Left lung (tissue), 10 donors: ENCODE data around the gene AKR1A1. TPM values are rescaled to one million over a fixed set of nuclear protein-coding genes. Genes with fewer than 3 reads are reported as not detected.

Experiments
- ATAC-seq: fragments of 200-7000 bp; cut with Tn5 transposase; one replicate; pipeline ENCODE4 v1.9.1; 2020; ENCODE audit warnings: moderate library complexity
- DNase-seq, 4 donors: peaks; one replicate each; pipeline ENCODE4 v3.0.0-alpha.2; 2013 to 2020
- H3K27ac ChIP-seq, 2 donors: fragments of 200-600 bp; sonication (generic) in 1 of 2; one replicate each; pipeline versions ENCODE4 v1.5.0 to v1.8.0; 2020 to 2021
- H3K27me3 ChIP-seq, 2 donors: fragments of 200-600 bp; sonication (generic) in 1 of 2; one replicate each; pipeline versions ENCODE4 v1.5.0 to v1.8.0; 2020 to 2021
- H3K36me3 ChIP-seq, 2 donors: fragments of 200-600 bp; sonication (generic) in 1 of 2; one replicate each; pipeline versions ENCODE4 v1.5.0 to v1.8.0; 2020 to 2021
- H3K4me1 ChIP-seq, 2 donors: fragments of 200-600 bp; one replicate each; pipeline ENCODE4 v1.8.0; 2021
- H3K4me3 ChIP-seq, 2 donors: fragments of 200-600 bp; sonication (generic) in 1 of 2; one replicate each; pipeline versions ENCODE4 v1.5.0 to v1.8.0; 2020 to 2021; ENCODE audit warnings: mild to moderate bottlenecking in 1 of 2
- H3K9me3 ChIP-seq, 2 donors: fragments of 200-600 bp; sonication (generic) in 1 of 2; one replicate each; pipeline versions ENCODE4 v1.5.0 to v1.8.0; 2020 to 2021
- intact Hi-C, 2 donors: fragments of 100-400 bp; cut with DNase I; formaldehyde crosslinking; loops; one replicate each; pipeline versions ENCODE4 v1.11.2 to v1.14.2; 2022
- polyA plus RNA-seq, 6 donors: library from polyadenylated mRNA; unstranded; fragments of 120-200 nt; gene quantifications; one replicate each; pipeline ENCODE4 v1.2.1, GENCODE V29; 2013; ENCODE audit not compliant: insufficient read length in 6 of 6
- total RNA-seq, 2 donors: library from RNA; stranded (reverse); fragmentation: NEBNext Ultra II Directional; extraction: Animal tissue kit (Norgen Biotek cat#: 25700); gene quantifications; one replicate each; pipeline ENCODE4 v1.2.1, GENCODE V29; 2021
- TF ChIP-seq, protein P1 (sequence below), 2 donors: fragments of 200-600 bp; sonication (generic) in 1 of 2; IDR thresholded peaks; one replicate each; pipeline versions ENCODE4 v1.5.0 to v1.8.0; 2021; ENCODE audit warnings: antibody characterized with exemption in 2 of 2
- donor health status: DM: no; HTN: yes; CAD: no.
- donor health status: DM: no; HTN: no; CAD: no.

The AKR1A1 gene
- total and polyA plus RNA-seq, 8 donors: 134 to 258 (median 151) TPM

DNA sequence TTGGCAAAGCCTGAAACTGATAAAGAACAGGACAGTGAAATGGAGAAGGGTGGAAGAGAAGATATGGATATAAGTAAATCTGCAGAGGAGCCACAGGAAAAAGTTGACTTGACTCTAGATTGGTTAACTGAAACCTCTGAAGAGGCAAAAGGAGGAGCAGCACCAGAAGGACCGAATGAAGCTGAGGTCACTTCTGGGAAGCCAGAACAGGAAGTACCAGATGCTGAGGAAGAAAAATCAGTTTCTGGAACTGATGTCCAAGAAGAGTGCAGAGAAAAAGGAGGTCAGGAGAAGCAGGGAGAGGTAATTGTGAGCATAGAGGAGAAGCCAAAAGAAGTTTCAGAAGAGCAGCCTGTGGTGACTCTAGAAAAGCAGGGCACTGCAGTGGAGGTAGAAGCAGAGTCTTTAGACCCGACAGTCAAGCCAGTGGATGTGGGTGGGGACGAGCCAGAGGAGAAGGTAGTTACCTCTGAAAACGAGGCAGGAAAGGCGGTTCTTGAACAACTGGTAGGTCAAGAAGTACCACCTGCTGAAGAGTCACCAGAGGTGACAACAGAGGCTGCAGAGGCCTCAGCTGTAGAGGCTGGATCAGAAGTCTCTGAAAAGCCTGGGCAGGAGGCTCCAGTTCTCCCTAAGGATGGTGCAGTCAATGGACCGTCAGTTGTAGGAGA lies 56.9 kb downstream of the AKR1A1 start:
- H3K36me3 ChIP-seq: peaks cover 0 to 64% of the 10 kb centered on the region in 2 donors

DNA sequence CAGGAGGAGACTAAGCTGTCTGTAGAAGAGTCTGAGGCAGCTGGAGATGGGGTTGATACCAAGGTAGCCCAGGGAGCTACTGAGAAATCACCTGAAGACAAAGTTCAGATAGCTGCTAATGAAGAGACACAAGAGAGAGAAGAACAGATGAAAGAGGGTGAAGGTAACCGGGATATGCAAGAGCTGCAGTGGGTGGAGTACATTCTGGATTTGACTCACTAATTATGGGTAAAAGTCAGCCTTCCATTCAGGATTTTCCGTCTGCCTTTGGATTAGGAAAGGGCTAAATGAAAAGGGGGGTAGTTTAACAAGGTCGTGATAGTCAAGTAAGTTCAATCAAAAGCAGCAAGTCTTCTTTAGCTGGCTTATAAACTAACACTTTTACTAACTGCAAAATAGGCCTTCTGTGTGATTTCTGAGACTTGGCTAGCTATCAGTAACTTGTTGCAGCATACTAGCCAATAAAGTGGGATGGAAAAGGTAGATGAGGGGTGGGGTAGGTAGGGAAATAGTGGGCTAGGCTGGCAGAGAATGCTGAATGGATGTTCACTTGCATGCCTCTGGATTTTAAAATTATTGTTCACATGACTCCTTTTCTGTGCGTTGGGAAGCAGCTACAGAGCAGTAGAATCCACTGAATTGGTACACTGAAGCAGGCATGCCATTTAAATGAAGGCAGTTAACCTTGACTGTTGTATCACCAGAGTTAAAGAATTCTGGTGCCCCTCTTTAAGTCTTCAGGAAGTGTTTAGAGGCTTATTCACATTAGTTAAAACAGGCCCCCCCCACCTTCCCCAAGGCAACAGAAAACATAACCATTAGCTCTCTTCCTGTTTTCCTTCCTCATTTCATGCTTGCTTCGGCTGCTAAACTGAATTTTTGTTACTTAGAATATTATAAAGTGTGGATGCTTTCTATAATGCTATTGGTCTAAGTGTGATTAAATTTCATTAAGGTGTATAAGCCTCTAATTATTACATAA lies 57.8 kb downstream of the AKR1A1 start:
- intact Hi-C loops: no loop called here
- ATAC-seq: peak; percentile 32
- Histone ChIP-seq H3K9me3 (no peaks in the 10 kb centered on the region), H3K27me3 (no peaks in the 10 kb centered on the region), H3K4me1 (peaks cover 0 to 23% of the 10 kb centered on the region in 2 donors), H3K4me3 (no peak overlapping the region), H3K36me3 (peaks cover 0 to 64% of the 10 kb centered on the region in 2 donors), H3K27ac (peak overlapping the region in 1 of 2 donors; percentile 81)
- TF ChIP-seq, protein P1, sequence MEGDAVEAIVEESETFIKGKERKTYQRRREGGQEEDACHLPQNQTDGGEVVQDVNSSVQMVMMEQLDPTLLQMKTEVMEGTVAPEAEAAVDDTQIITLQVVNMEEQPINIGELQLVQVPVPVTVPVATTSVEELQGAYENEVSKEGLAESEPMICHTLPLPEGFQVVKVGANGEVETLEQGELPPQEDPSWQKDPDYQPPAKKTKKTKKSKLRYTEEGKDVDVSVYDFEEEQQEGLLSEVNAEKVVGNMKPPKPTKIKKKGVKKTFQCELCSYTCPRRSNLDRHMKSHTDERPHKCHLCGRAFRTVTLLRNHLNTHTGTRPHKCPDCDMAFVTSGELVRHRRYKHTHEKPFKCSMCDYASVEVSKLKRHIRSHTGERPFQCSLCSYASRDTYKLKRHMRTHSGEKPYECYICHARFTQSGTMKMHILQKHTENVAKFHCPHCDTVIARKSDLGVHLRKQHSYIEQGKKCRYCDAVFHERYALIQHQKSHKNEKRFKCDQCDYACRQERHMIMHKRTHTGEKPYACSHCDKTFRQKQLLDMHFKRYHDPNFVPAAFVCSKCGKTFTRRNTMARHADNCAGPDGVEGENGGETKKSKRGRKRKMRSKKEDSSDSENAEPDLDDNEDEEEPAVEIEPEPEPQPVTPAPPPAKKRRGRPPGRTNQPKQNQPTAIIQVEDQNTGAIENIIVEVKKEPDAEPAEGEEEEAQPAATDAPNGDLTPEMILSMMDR (IDR thresholded peaks at IDR 0.05): no peak
- DNase-seq: no peak

More for the DNA sequence above, 56.9 kb downstream of the AKR1A1 start:
- peaks cover 0 to 23% of the 10 kb centered on the region in 2 donors for H3K4me1 ChIP-seq
- H3K9me3 ChIP-seq: no peaks in the 10 kb centered on the region
- ATAC-seq: peak; percentile 18
- no peak overlapping the region for H3K4me3 ChIP-seq
- no peaks in the 10 kb centered on the region for H3K27me3 ChIP-seq
- H3K27ac ChIP-seq: peak overlapping the region in 1 of 2 donors; percentile 81
- intact Hi-C loops: no loop called here
- TF ChIP-seq, protein P1 (IDR thresholded peaks at IDR 0.05): no peak
- no peak for DNase-seq

DNA sequence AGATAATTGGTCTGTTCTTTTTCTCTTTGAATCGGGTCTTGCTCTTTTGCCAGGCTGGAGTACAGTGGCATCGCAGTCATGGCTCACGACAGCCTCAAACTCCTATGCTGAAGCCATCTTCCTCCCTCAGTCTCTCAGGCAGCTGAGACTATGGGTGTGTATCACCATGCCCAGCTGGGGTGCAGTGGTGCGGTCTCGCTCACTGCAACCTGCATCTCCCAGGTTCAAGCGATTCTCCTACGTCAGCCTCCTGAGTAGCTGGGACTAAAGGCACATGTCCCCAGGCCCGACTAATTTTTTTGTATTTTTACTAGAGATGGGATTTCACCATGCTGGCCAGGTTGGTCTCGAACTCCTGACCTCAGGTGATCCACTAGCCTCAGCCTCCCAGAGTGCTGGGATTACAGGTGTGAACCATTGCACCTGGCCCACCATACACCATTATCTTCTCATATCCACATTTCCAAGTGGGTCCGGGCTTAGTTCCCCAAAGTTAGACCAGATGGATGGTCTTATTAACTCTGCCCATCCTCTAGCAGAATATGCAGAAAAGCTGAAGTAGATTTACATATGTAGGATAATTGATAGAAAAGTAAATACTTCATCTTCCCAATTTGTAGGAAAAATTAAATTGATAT lies 60.1 kb downstream of the AKR1A1 start:
- TF ChIP-seq, protein P1 (IDR thresholded peaks at IDR 0.05): no peak
- Histone ChIP-seq H3K9me3 (no peaks in the 10 kb centered on the region), H3K4me3 (no peak overlapping the region), H3K36me3 (peaks cover 0 to 80% of the 10 kb centered on the region in 2 donors), H3K27ac (no peak overlapping the region), H3K27me3 (no peaks in the 10 kb centered on the region), H3K4me1 (peaks cover 0 to 23% of the 10 kb centered on the region in 2 donors)
- ATAC-seq: no peak
- no peak for DNase-seq
- intact Hi-C loops: no loop called here

DNA sequence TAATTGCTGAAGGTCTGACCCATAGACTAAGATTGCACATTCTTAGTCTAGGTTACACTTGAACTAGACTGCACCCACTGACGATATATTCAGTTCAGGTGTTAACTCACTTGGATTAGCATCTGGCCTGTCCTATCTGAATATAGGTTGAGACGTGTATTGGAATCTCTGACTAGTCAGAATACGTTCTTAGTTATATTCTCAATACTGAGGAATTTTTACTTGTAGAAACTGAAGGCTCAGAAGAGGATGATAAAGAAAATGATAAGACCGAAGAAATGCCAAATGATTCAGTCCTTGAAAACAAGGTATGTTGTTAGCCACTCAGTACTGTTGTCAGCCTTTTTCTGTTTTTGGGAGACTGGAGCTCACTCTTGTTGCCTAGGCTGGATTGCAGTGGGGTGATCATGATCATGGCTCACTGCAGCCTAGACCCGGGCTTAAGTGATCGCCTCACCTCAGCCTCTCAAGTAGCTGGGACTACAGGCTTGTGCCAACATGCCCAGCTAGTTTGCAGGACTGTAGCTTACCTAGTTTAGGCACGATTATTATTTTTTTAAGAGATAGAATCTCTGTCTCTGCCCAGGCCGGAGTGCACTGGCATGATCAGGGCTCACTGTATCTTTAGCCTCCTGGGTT lies 62.4 kb downstream of the AKR1A1 start:
- H3K4me1 ChIP-seq: peaks cover 0 to 9% of the 10 kb centered on the region in 2 donors
- no peaks in the 10 kb centered on the region for H3K27me3 ChIP-seq
- H3K27ac ChIP-seq: no peak overlapping the region
- TF ChIP-seq, protein P1 (IDR thresholded peaks at IDR 0.05): no peak
- no peaks in the 10 kb centered on the region for H3K9me3 ChIP-seq
- peaks cover 0 to 87% of the 10 kb centered on the region in 2 donors for H3K36me3 ChIP-seq
- intact Hi-C loops: no loop called here
- H3K4me3 ChIP-seq: no peak overlapping the region
- ATAC-seq (no peak), DNase-seq (no peak)
